Measurements from ENCODE around the gene SCTR. TPM values are rescaled to one million over a fixed set of nuclear protein-coding genes. Genes with fewer than 3 reads are reported as not detected.

Gene SCTR
- total and polyA plus RNA-seq, 2 of the 13 experiments (the other 11 are each of a cell fraction or from before 2014, with no cell fraction given), result not detected

DNA sequence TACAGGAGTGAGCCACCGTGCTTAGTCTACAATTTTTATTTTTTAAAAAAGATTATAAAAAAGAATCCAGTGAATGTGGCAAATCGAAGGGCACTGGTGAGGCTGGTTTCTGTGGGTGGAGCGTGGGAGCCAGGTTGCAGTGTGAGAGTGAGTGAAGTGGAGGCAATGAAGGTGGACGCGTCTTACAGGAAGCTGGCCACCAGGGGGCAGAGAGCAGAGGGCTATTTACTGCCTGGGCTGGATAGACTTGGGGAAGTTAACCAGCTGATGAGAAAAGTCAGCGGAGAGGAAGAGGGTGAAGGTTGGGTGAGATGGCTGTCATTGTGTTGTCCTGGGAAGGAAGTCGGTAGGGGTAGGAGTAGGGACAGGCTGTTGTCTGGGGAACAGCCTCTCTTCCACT, 6.8 kb downstream of the SCTR start (continued):
- TF ChIP-seq, protein P1, sequence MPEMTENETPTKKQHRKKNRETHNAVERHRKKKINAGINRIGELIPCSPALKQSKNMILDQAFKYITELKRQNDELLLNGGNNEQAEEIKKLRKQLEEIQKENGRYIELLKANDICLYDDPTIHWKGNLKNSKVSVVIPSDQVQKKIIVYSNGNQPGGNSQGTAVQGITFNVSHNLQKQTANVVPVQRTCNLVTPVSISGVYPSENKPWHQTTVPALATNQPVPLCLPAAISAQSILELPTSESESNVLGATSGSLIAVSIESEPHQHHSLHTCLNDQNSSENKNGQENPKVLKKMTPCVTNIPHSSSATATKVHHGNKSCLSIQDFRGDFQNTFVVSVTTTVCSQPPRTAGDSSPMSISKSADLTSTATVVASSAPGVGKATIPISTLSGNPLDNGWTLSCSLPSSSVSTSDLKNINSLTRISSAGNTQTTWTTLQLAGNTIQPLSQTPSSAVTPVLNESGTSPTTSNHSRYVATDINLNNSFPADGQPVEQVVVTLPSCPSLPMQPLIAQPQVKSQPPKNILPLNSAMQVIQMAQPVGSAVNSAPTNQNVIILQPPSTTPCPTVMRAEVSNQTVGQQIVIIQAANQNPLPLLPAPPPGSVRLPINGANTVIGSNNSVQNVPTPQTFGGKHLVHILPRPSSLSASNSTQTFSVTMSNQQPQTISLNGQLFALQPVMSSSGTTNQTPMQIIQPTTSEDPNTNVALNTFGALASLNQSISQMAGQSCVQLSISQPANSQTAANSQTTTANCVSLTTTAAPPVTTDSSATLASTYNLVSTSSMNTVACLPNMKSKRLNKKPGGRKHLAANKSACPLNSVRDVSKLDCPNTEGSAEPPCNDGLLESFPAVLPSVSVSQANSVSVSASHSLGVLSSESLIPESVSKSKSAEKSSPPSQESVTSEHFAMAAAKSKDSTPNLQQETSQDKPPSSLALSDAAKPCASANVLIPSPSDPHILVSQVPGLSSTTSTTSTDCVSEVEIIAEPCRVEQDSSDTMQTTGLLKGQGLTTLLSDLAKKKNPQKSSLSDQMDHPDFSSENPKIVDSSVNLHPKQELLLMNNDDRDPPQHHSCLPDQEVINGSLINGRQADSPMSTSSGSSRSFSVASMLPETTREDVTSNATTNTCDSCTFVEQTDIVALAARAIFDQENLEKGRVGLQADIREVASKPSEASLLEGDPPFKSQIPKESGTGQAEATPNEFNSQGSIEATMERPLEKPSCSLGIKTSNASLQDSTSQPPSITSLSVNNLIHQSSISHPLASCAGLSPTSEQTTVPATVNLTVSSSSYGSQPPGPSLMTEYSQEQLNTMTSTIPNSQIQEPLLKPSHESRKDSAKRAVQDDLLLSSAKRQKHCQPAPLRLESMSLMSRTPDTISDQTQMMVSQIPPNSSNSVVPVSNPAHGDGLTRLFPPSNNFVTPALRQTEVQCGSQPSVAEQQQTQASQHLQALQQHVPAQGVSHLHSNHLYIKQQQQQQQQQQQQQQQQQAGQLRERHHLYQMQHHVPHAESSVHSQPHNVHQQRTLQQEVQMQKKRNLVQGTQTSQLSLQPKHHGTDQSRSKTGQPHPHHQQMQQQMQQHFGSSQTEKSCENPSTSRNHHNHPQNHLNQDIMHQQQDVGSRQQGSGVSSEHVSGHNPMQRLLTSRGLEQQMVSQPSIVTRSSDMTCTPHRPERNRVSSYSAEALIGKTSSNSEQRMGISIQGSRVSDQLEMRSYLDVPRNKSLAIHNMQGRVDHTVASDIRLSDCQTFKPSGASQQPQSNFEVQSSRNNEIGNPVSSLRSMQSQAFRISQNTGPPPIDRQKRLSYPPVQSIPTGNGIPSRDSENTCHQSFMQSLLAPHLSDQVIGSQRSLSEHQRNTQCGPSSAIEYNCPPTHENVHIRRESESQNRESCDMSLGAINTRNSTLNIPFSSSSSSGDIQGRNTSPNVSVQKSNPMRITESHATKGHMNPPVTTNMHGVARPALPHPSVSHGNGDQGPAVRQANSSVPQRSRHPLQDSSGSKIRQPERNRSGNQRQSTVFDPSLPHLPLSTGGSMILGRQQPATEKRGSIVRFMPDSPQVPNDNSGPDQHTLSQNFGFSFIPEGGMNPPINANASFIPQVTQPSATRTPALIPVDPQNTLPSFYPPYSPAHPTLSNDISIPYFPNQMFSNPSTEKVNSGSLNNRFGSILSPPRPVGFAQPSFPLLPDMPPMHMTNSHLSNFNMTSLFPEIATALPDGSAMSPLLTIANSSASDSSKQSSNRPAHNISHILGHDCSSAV (CRISPR knock-in tag; IDR thresholded peaks at IDR 0.05; ENCODE audit: borderline replicate concordance), result no peak
- no peak for TF ChIP-seq JUN (CRISPR knock-in tag; IDR thresholded peaks at IDR 0.05)
- TF ChIP-seq, protein P2, sequence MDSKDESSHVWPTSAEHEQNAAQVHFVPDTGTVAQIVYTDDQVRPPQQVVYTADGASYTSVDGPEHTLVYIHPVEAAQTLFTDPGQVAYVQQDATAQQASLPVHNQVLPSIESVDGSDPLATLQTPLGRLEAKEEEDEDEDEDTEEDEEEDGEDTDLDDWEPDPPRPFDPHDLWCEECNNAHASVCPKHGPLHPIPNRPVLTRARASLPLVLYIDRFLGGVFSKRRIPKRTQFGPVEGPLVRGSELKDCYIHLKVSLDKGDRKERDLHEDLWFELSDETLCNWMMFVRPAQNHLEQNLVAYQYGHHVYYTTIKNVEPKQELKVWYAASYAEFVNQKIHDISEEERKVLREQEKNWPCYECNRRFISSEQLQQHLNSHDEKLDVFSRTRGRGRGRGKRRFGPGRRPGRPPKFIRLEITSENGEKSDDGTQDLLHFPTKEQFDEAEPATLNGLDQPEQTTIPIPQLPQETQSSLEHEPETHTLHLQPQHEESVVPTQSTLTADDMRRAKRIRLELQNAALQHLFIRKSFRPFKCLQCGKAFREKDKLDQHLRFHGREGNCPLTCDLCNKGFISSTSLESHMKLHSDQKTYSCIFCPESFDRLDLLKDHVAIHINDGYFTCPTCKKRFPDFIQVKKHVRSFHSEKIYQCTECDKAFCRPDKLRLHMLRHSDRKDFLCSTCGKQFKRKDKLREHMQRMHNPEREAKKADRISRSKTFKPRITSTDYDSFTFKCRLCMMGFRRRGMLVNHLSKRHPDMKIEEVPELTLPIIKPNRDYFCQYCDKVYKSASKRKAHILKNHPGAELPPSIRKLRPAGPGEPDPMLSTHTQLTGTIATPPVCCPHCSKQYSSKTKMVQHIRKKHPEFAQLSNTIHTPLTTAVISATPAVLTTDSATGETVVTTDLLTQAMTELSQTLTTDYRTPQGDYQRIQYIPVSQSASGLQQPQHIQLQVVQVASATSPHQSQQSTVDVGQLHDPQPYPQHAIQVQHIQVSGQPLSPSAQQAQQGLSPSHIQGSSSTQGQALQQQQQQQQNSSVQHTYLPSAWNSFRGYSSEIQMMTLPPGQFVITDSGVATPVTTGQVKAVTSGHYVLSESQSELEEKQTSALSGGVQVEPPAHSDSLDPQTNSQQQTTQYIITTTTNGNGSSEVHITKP (CRISPR knock-in tag; IDR thresholded peaks at IDR 0.05; ENCODE audit: low read depth), result peak; percentile 38; the same call in 1 of the 2 replicates
- TF ChIP-seq RFX3 (CRISPR knock-in tag; IDR thresholded peaks at IDR 0.05), result no peak
- no peak for TF ChIP-seq ZNF768 (CRISPR knock-in tag; IDR thresholded peaks at IDR 0.05)
- TF ChIP-seq, protein P3, sequence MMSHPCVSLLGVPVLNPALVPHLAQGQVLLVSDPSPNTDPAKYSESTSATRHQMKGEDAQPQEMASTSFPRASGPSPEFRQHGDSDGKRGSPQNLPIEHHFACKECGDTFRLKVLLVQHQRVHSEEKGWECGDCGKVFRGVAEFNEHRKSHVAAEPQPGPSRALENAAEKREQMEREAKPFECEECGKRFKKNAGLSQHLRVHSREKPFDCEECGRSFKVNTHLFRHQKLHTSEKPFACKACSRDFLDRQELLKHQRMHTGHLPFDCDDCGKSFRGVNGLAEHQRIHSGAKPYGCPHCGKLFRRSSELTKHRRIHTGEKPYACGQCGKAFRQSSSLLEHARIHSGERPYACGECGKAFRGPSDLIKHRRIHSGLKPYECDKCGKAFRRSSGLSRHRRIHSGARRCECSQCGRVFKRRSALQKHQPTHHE (CRISPR knock-in tag; IDR thresholded peaks at IDR 0.05; ENCODE audit: borderline replicate concordance), result no peak
- TF ChIP-seq, protein P4, sequence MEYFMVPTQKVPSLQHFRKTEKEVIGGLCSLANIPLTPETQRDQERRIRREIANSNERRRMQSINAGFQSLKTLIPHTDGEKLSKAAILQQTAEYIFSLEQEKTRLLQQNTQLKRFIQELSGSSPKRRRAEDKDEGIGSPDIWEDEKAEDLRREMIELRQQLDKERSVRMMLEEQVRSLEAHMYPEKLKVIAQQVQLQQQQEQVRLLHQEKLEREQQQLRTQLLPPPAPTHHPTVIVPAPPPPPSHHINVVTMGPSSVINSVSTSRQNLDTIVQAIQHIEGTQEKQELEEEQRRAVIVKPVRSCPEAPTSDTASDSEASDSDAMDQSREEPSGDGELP (IDR thresholded peaks at IDR 0.05; ENCODE audit: borderline replicate concordance, low read depth), result peak; percentile 56; the same call in 1 of the 2 replicates
- TF ChIP-seq SMC3 (IDR thresholded peaks at IDR 0.05; ENCODE audit: low read length), result peak; percentile 84
- TF ChIP-seq ELF3 (CRISPR knock-in tag; IDR thresholded peaks at IDR 0.05), result 0 out of 2 replicates have a peak, but pooled peaks have one; percentile 14
- TF ChIP-seq ZNF253 (CRISPR knock-in tag; IDR thresholded peaks at IDR 0.05; ENCODE audit: borderline replicate concordance), result no peak
- TF ChIP-seq SMAD3 (CRISPR knock-in tag; IDR thresholded peaks at IDR 0.05), result peak; percentile 27; the same call in 1 of the 2 replicates
- TF ChIP-seq ZNF138 (CRISPR knock-in tag; IDR thresholded peaks at IDR 0.05; ENCODE audit: low read depth), result no peak
- peak; percentile 50 for TF ChIP-seq YY1 (IDR thresholded peaks at IDR 0.05; ENCODE audit: insufficient read depth, insufficient replicate concordance, low read depth, low read length)
- TF ChIP-seq ZNF614 (CRISPR knock-in tag; IDR thresholded peaks at IDR 0.05; ENCODE audit: borderline replicate concordance), result no peak
- no peak for TF ChIP-seq SOX13 (IDR thresholded peaks at IDR 0.05)
- TF ChIP-seq SOX13 (CRISPR knock-in tag; conservative IDR thresholded peaks at IDR 0.05 in 1 of 2, IDR thresholded peaks at IDR 0.05 in 1 of 2), result no peak
- 0 out of 2 replicates have a peak, but pooled peaks have one; percentile 22 for TF ChIP-seq MIXL1 (CRISPR knock-in tag; IDR thresholded peaks at IDR 0.05)
